ENCODE measurements around the gene LRFN2.

LRFN2 gene

GRCh38 chr6:40399888-40400457 is 187.2 kb downstream of the LRFN2 start:
- no peak for DNase-seq (ENCODE audit: low spot score)
- in situ Hi-C loops (cut with MboI; ENCODE audit: low pct_unique_long_range_greater_than_20kb, low sequenced_read_pairs, unreplicated experiment) = no loop called here
- no peak for TF ChIP-seq CTCF (IDR thresholded peaks at IDR 0.05; ENCODE audit: extremely low read depth, insufficient read depth, missing control alignments)

GRCh38 chr6:40398810-40399477 is 188.2 kb downstream of the LRFN2 start:
- no peak for DNase-seq (ENCODE audit: low spot score)
- in situ Hi-C loops (cut with MboI; ENCODE audit: low pct_unique_long_range_greater_than_20kb, low sequenced_read_pairs, unreplicated experiment) = no loop called here
- TF ChIP-seq CTCF (IDR thresholded peaks at IDR 0.05; ENCODE audit: extremely low read depth, insufficient read depth, missing control alignments) = no peak

GRCh38 chr6:40398034-40398691 is 189.0 kb downstream of the LRFN2 start:
- no peak for DNase-seq (ENCODE audit: low spot score)
- no peak for TF ChIP-seq CTCF (IDR thresholded peaks at IDR 0.05; ENCODE audit: extremely low read depth, insufficient read depth, missing control alignments)
- in situ Hi-C loops (cut with MboI; ENCODE audit: low pct_unique_long_range_greater_than_20kb, low sequenced_read_pairs, unreplicated experiment) = no loop called here

DNA sequence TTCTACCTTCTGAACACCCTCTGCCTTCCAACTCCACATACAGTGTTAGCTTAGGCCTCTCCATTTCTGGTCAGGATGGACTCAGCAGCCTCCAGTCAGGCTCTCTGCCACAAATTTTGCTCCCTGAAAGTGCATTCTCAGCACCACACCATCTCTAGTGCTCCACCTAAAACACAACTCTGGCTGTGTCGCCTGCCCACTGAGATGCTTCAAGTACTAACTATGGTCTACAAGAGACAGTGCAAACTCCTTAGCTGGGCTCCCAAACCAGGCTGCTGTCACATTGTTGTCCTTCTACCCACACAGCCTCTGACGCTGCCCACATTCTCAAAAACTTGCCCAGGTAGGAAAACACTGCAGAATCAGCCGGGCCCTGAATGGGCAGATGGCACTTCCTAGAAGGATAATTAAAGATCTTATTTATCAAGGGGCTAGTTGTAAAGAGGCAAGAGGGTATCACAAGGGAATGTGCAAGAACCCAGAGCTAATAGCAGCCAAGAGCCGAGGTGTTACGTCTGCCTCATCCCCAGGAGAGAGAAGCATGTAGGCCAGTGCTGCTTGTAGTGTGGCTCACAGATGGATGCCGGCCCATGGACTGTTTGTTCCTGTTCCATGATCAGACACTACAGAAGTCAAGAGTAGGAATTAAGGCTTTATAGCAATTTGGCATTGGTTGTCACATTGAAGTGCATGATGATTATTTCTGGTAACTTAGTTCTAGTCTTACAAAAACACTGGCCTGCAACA is 189.7 kb downstream of the LRFN2 start:
- TF ChIP-seq CTCF (IDR thresholded peaks at IDR 0.05; ENCODE audit: extremely low read depth, insufficient read depth, missing control alignments) = no peak
- in situ Hi-C loops (cut with MboI; ENCODE audit: low pct_unique_long_range_greater_than_20kb, low sequenced_read_pairs, unreplicated experiment) = no loop called here
- no peak for DNase-seq (ENCODE audit: low spot score)

- no peak for DNase-seq (ENCODE audit: low spot score)
- in situ Hi-C loops (cut with MboI; ENCODE audit: low pct_unique_long_range_greater_than_20kb, low sequenced_read_pairs, unreplicated experiment) = no loop called here
- TF ChIP-seq CTCF (IDR thresholded peaks at IDR 0.05; ENCODE audit: extremely low read depth, insufficient read depth, missing control alignments) = no peak
Measured at GRCh38 chr6:40395698-40396076, 191.5 kb downstream of the LRFN2 start.

GRCh38 chr6:40395066-40395697 is 192.0 kb downstream of the LRFN2 start:
- in situ Hi-C loops (cut with MboI; ENCODE audit: low pct_unique_long_range_greater_than_20kb, low sequenced_read_pairs, unreplicated experiment) = no loop called here
- no peak for DNase-seq (ENCODE audit: low spot score)
- TF ChIP-seq CTCF (IDR thresholded peaks at IDR 0.05; ENCODE audit: extremely low read depth, insufficient read depth, missing control alignments) = no peak

Measured in GM13977 (cell line).